IPS-18a (cell line): ENCODE measurements around the gene DLGAP1.
"Not testable (repeated sequence)": the region's sequence is repeated elsewhere in the genome, so short reads cannot be mapped to it uniquely, and the experiment has no call there.

ENCODE experiments used
- H3K27ac ChIP-seq: one replicate; pipeline ENCODE4 v1.5.1; 2013; ENCODE audit warnings: low read length
- H3K27me3 ChIP-seq: one replicate; pipeline ENCODE4 v1.6.1; 2013; ENCODE audit warnings: mild to moderate bottlenecking, low read length; ENCODE audit not compliant: control insufficient read depth, insufficient read depth
- H3K36me3 ChIP-seq: one replicate; pipeline ENCODE4 v1.6.1; 2013; ENCODE audit warnings: low read depth, low read length; ENCODE audit not compliant: control insufficient read depth
- H3K4me1 ChIP-seq: one replicate; pipeline ENCODE4 v1.6.1; 2013; ENCODE audit warnings: low read depth, low read length; ENCODE audit not compliant: control insufficient read depth
- H3K4me3 ChIP-seq: one replicate; pipeline ENCODE4 v1.5.1; 2013; ENCODE audit warnings: low read length
- H3K9ac ChIP-seq: one replicate; pipeline ENCODE4 v1.6.1; 2013; ENCODE audit warnings: mild to moderate bottlenecking, low read length, moderate library complexity
- H3K9me3 ChIP-seq: one replicate; pipeline ENCODE4 v1.6.1; 2013; ENCODE audit warnings: low read depth, low read length; ENCODE audit not compliant: control insufficient read depth

Gene DLGAP1

DNA sequence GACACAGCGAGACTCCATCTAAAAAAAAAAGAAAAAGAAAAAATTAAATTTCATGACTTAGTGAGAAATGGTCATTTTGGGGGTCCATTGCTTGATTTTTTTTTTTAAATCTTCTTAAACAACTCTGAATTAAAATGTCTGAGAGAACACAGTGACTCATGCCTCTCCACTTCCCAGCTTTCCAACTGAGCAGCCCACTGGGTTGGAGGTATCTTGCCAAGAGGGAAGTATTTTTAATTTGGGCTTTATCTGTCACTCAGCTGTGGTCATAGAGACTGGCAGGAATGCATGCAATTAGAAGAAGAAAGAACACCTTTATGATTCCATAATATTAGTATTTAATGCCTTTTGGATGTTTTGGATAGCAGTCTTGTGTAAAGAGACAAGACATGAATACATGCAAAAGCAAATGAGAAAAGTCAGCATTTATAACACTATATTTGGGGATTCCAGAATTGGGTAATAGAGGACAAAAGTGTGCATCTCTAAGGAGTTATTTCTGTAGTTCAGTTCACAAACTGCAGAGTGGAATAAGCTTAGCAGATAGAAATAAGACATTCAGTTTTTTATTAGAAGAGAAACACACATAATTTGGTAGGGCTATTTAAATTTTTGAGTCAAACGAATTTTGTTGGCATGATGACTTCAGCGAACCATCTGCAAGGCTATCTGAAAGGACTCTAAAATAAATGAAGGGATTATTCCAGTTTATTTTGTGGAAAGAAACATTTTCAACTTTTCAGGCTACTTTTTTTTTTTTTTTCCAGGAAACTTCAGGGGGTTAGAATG lies 750.4 kb downstream of the DLGAP1 start:
- H3K27me3 ChIP-seq, result no peaks in the 10 kb centered on the region
- no peaks in the 10 kb centered on the region for H3K36me3 ChIP-seq
- H3K9ac ChIP-seq, result no peak overlapping the region
- H3K4me1 ChIP-seq, result no peaks in the 10 kb centered on the region
- no peak overlapping the region for H3K27ac ChIP-seq
- H3K4me3 ChIP-seq, result no peak overlapping the region
- no peaks in the 10 kb centered on the region for H3K9me3 ChIP-seq

DNA sequence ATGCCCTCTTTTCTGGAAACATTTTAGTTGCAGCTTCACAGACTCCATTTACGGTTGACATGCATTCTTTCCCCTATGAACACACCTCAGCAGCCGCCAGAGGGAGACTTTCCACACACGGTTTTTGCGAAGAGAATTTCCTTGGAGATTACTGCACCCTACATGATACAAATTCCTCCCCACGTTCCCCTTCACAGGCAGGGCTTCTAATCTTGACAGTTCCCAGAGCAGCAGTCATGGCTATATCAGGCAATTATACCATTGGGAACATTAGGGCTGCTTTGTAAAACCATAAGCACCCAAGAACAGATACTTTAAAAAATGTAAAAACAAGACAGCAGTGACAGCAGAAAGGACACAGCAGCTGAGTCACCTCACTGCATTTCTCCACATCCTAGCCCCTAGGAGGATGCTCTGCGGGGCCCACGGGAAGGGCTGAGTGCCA lies 751.4 kb downstream of the DLGAP1 start:
- Histone ChIP-seq H3K4me3 (no peak overlapping the region), H3K27me3 (no peaks in the 10 kb centered on the region), H3K9ac (no peak overlapping the region), H3K9me3 (no peaks in the 10 kb centered on the region), H3K4me1 (no peaks in the 10 kb centered on the region), H3K27ac (no peak overlapping the region), H3K36me3 (no peaks in the 10 kb centered on the region)

DNA sequence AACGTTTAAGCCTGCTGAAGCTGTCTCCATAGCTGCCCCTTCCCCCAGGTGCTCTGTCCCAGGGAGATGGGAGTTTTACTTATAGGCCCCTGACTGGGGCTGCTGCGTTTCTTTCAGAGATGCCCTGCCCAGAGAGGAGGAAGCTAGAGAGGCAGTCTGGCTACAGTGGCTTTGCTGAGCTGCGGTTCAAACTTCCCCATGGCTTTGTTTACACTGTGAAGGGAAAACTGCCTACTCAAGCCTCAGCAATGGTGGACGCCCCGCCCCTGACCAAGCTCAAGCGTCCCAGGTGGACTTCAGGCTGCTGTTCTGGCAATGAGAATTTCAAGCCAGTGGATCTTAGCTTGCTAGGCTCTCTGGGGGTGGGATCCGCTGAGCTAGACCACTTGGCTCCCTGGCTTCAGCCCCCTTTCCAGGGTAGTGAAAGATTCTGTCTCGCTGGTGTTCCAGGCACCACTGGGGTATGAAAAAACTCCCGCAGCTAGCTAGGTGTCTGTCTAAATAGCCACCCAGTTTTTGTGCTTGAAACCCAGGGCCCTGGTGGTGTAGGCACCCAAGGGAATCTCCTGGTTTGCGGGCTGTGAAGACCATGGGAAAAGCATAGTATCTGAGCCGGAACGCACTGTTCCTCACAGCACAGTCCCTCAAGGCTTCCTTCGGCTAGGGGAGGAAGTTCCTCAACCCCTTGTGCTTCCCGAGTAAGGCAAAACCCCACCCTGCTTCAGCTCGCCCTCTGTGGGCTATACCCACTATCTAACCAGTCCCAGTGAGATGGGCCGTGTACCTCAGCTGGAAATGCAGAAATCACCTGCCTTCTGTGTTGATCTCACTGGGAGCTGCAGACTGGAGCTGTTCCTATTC lies 755.2 kb downstream of the DLGAP1 start:
- not testable (repeated sequence) for H3K27me3 ChIP-seq, H3K9ac ChIP-seq, H3K9me3 ChIP-seq, H3K4me1 ChIP-seq, H3K36me3 ChIP-seq, H3K4me3 ChIP-seq, H3K27ac ChIP-seq

DNA sequence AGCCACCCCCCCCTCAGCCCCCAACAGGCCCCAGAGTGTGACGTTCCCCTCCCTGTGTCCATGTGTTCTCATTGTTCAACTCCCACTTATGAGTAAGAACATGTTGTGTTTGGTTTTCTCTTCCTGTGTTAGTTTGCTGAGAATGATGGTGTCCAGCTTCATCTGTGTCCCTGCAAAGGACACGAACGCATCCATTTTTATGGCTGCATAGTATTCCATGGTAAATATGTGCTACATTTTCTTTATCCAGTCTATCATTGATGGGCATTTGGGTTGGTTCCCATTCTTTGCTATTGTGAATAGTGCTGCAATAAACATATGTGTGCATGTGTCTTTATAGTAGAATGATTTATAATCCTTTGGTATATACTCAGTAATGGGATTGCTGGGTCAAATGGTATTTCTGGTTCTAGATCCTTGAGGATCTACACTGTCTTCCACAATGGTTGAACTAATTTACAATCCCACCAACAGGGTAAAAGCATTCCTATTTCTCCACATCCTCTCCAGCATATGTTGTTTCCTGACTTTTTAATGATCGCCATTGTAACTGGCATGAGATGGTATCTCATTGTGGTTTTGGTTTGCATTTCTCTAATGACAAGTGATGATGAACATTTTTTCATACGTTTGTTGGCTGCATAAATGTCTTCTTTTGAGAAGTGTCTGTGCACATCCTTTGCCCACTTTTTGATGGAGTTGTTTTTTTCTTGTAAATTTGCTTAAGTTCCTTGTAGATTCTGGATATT lies 760.9 kb downstream of the DLGAP1 start:
- not testable (repeated sequence) for H3K4me3 ChIP-seq, H3K9me3 ChIP-seq, H3K36me3 ChIP-seq, H3K9ac ChIP-seq, H3K27ac ChIP-seq, H3K4me1 ChIP-seq, H3K27me3 ChIP-seq

DNA sequence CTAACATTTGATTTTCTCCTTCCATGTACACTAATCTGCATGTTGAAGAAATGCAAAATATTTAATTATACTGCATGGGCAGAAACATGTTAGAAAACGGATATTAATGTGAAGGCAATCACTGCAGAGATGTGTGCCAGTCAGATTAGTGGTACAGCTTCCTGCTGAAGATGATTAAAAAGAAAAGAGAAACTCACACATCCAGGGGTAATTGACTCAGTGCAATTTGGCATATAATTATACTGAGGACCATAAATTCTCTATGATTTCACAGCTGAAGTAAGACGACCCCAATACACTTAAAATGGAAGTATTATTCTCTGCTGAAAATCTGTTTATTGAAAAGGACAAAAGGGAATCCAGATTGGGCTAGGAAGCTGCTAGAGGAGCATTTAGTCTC lies 761.7 kb downstream of the DLGAP1 start:
- no peaks in the 10 kb centered on the region for H3K9me3 ChIP-seq
- no peak overlapping the region for H3K27ac ChIP-seq
- no peaks in the 10 kb centered on the region for H3K36me3 ChIP-seq
- peaks cover 10% of the 10 kb centered on the region for H3K4me1 ChIP-seq
- H3K9ac ChIP-seq, result no peak overlapping the region
- H3K27me3 ChIP-seq, result no peaks in the 10 kb centered on the region
- no peak overlapping the region for H3K4me3 ChIP-seq

DNA sequence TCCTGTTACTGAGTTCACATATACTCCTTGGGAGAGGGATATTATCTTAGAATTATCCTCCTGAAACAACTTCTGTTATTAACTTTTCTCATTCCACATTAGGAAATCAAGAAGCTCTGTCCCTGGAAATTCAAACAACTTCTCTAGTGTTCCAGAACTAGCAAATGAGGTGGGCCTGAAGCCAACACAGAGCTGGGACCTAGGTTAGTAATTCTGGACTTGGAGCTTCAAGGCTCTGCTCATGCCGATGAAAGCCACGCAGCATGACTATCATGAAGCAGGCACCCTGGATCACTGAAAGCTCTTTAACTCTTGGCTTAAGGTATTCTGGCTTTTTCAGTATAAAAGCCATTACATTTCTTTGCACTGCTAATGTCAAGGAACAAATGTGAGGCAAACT lies 762.4 kb downstream of the DLGAP1 start:
- H3K36me3 ChIP-seq, result no peaks in the 10 kb centered on the region
- no peaks in the 10 kb centered on the region for H3K27me3 ChIP-seq
- H3K4me3 ChIP-seq, result no peak overlapping the region
- H3K4me1 ChIP-seq, result peaks cover 10% of the 10 kb centered on the region
- H3K9ac ChIP-seq, result no peak overlapping the region
- no peaks in the 10 kb centered on the region for H3K9me3 ChIP-seq
- H3K27ac ChIP-seq, result no peak overlapping the region

DNA sequence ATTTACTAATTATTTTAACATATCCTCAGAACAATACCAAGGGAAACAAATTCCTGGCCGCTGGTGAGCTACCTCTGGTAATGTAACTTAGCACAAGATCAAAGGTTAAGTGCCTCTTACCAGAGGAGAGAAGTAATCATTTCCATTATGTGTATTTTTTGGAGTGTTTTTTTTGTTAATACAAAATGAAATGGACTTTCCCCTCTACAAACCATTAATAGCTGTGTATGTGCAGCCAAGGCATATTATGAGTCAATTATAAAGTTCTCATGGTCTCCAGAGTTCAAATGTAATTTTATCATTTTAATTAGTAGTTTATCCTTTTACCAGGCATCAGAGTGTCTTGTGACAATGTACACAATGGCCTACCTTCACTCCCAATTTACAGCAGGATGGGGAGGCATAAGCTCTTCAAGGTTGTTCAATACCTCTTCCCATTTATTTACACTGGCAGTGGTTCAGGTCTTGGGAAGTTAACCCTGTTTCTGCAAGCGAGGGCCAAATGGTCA lies 762.9 kb downstream of the DLGAP1 start:
- Histone ChIP-seq H3K4me1 (peaks cover 10% of the 10 kb centered on the region), H3K36me3 (no peaks in the 10 kb centered on the region), H3K27me3 (no peaks in the 10 kb centered on the region), H3K27ac (no peak overlapping the region), H3K9ac (no peak overlapping the region), H3K9me3 (peaks cover 2% of the 10 kb centered on the region), H3K4me3 (no peak overlapping the region)

DNA sequence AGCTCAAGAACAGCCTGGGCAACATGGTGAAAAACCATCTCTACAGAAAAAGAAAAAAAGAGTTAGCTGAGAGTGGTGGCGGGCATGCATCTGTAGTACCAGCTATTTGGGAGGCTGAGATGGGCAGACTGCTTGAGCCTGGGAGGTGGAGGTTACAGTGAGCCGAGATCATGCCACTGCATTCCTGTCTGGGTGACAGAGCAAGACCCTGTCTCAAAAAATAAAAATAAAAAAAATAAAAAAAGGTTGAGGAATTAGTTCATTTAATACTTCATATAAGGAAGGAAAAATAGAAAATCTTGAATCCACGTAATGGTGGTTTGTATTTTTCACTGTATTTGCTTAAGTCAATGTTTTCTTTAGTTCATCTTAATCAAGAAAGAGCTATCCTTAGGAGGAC lies 763.4 kb downstream of the DLGAP1 start:
- Histone ChIP-seq H3K4me3 (no peak overlapping the region), H3K9me3 (peaks cover 5% of the 10 kb centered on the region), H3K27ac (no peak overlapping the region), H3K36me3 (no peaks in the 10 kb centered on the region), H3K27me3 (no peaks in the 10 kb centered on the region), H3K9ac (no peak overlapping the region), H3K4me1 (peaks cover 10% of the 10 kb centered on the region)

DNA sequence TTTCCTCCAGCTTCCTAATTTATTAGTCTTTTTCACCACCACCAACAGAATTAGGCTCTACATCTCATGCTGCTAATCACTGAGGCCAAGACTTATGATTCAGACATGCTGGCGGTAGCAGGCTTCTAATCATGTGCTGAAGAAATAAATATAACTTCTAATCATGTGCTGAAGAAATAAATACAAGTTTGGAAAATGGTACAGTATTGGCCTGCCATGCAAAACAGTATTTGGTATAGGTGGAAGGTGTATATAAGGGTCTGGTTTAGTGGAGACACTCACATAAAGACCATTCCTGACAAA lies 764.4 kb downstream of the DLGAP1 start:
- no peaks in the 10 kb centered on the region for H3K27me3 ChIP-seq
- peaks cover 10% of the 10 kb centered on the region for H3K4me1 ChIP-seq
- H3K36me3 ChIP-seq, result no peaks in the 10 kb centered on the region
- H3K9ac ChIP-seq, result no peak overlapping the region
- no peak overlapping the region for H3K4me3 ChIP-seq
- no peak overlapping the region for H3K27ac ChIP-seq
- peaks cover 5% of the 10 kb centered on the region for H3K9me3 ChIP-seq

DNA sequence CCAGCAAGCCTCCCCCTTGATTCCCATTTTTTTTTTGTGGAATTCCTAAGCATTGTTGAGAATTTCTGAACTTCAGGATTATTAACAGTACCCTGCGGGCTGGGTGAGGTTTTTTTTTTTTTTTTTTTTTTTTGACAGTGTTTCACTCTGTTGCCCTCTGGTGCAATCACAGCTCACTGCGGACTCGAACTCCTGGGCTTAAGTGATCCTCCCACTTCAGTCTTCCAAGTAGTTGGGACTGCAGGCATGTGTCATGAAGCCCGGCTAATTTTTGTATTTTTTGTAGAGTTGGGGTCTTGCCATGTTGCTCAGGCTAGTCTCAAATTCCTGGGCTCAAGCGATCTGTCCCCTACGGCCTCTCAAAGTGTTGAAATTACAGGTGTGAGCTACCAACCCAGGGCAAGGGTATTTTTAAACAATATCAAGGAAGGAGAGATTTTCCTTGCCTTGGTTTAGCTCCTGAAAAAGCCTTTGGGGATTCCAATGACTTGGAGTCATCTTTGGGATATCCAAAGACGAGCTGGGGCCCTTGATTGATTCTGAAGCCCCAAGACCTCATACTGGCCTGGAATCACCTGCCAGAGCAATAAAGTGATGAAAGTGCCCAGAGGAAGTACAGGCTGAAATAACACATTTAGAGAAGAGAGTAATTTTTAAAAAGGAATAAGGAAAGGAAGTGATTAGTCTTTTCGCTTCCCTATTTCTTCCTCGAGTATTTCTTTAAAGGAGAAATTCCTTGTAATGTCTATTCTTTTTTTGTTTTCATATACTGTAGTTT lies 764.9 kb downstream of the DLGAP1 start:
- H3K9ac ChIP-seq, result no peak overlapping the region
- H3K27me3 ChIP-seq, result no peaks in the 10 kb centered on the region
- peaks cover 5% of the 10 kb centered on the region for H3K9me3 ChIP-seq
- peaks cover 10% of the 10 kb centered on the region for H3K4me1 ChIP-seq
- H3K27ac ChIP-seq, result no peak overlapping the region
- H3K36me3 ChIP-seq, result no peaks in the 10 kb centered on the region
- no peak overlapping the region for H3K4me3 ChIP-seq

DNA sequence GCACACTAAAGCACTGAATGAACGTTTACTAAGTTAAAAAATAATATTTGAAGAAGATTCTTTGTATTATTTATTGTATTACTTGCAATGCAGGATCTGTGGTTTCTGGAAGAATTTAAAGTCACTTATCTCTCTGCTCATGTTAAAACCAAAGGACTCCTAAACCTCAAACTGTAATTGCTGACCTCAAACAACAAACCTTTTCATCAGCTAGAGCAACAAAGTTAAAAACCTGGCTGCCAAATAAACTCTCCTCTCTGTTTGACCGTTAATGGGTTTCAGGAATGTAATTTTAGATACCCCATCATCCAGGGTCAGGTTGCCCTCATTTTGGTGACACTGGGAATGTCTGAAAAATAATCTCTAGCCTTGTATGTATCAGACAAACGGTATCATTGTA lies 766.0 kb downstream of the DLGAP1 start:
- H3K27ac ChIP-seq, result no peak overlapping the region
- H3K4me1 ChIP-seq, result peaks cover 10% of the 10 kb centered on the region
- H3K4me3 ChIP-seq, result no peak overlapping the region
- H3K9ac ChIP-seq, result no peak overlapping the region
- peaks cover 5% of the 10 kb centered on the region for H3K9me3 ChIP-seq
- H3K27me3 ChIP-seq, result no peaks in the 10 kb centered on the region
- no peaks in the 10 kb centered on the region for H3K36me3 ChIP-seq
